Neuronal stem cell (in vitro differentiated cells): ENCODE results near the gene ASCC3.

ENCODE experiments used
- DNase-seq: peaks from one replicate; pipeline ENCODE4 v3.0.0-alpha.2; 2013; ENCODE audit warnings: low spot score
- H2AFZ ChIP-seq: one replicate; pipeline ENCODE4 v1.6.1; 2013; ENCODE audit warnings: mild to moderate bottlenecking, low read length, inconsistent platforms
- H2AK5ac ChIP-seq: 2 replicates; pipeline ENCODE4 v1.6.1; 2013; ENCODE audit warnings: low read depth, mild to moderate bottlenecking, inconsistent platforms, low read length, moderate library complexity, mixed read lengths
- H2BK120ac ChIP-seq: 2 replicates; pipeline ENCODE4 v1.6.1; 2013; ENCODE audit warnings: low read depth, mild to moderate bottlenecking, inconsistent platforms, low read length, moderate library complexity, mixed read lengths
- H2BK12ac ChIP-seq: one replicate; pipeline ENCODE4 v1.6.1; 2013; ENCODE audit warnings: low read length, inconsistent platforms
- H2BK15ac ChIP-seq: 2 replicates; pipeline ENCODE4 v1.6.1; 2013; ENCODE audit warnings: mild to moderate bottlenecking, low read length, inconsistent platforms, mixed read lengths
- H2BK5ac ChIP-seq: one replicate; pipeline ENCODE4 v1.6.1; 2013; ENCODE audit warnings: inconsistent platforms, mild to moderate bottlenecking, low read length, moderate library complexity
- H3K14ac ChIP-seq: one replicate; pipeline ENCODE4 v1.6.1; 2013; ENCODE audit warnings: low read length, inconsistent platforms
- H3K18ac ChIP-seq: 2 replicates; pipeline ENCODE4 v1.6.1; 2013; ENCODE audit warnings: low read length, inconsistent platforms
- H3K23ac ChIP-seq: 2 replicates; pipeline ENCODE4 v1.6.1; 2013; ENCODE audit warnings: low read depth, mild to moderate bottlenecking, mixed read lengths, low read length, inconsistent platforms; ENCODE audit not compliant: poor library complexity
- H3K27ac ChIP-seq: replicated peaks from 3 replicates; pipeline ENCODE4 v1.5.1; 2013; ENCODE audit warnings: low read length, inconsistent platforms
- H3K27me3 ChIP-seq, 3 experiments: 2 replicates each; pipeline ENCODE4 v1.6.1; 2013; ENCODE audit warnings: low read length in 3 of 3, mild to moderate bottlenecking in 2 of 3, inconsistent platforms in 1 of 3, low read depth in 1 of 3, mixed read lengths in 1 of 3, moderate library complexity in 1 of 3; ENCODE audit not compliant: control insufficient read depth in 3 of 3, insufficient read depth in 3 of 3
- H3K36me3 ChIP-seq, 2 donors: replicated peaks in 1 of 2; 2 replicates each; pipeline ENCODE4 v1.6.1; 2013; ENCODE audit warnings: low read length in 2 of 2; ENCODE audit not compliant: control insufficient read depth in 2 of 2, insufficient read depth in 2 of 2
- H3K4ac ChIP-seq: 2 replicates; pipeline ENCODE4 v1.6.1; 2013; ENCODE audit warnings: inconsistent platforms, mild to moderate bottlenecking, low read length, moderate library complexity
- H3K4me1 ChIP-seq, 2 donors: 1 replicate in 1 of 2; 2 replicates in 1 of 2; pipeline ENCODE4 v1.6.1; 2013; ENCODE audit warnings: low read length in 2 of 2, low read depth in 1 of 2; ENCODE audit not compliant: control insufficient read depth in 2 of 2, insufficient read depth in 1 of 2
- H3K4me2 ChIP-seq: one replicate; pipeline ENCODE4 v1.6.1; 2013; ENCODE audit warnings: mild to moderate bottlenecking, low read length, inconsistent platforms; ENCODE audit not compliant: insufficient read depth, poor library complexity, severe bottlenecking
- H3K4me3 ChIP-seq, 2 donors: 2 replicates each; pipeline ENCODE4 v1.5.1; 2013; ENCODE audit warnings: low read length in 2 of 2, mild to moderate bottlenecking in 2 of 2, inconsistent platforms in 1 of 2, moderate library complexity in 1 of 2
- H3K79me1 ChIP-seq: one replicate; pipeline ENCODE4 v1.6.1; 2013; ENCODE audit warnings: low read depth, mild to moderate bottlenecking, inconsistent platforms, low read length, moderate library complexity
- H3K9ac ChIP-seq: one replicate; pipeline ENCODE4 v1.6.1; 2013; ENCODE audit warnings: mild to moderate bottlenecking, low read depth, low read length, inconsistent platforms; ENCODE audit not compliant: poor library complexity
- H3K9me3 ChIP-seq, 2 donors: replicated peaks in 1 of 2; 2 replicates each; pipeline versions ENCODE3 to v1.6.1; 2013; ENCODE audit warnings: low read length in 2 of 2, mild to moderate bottlenecking in 2 of 2, inconsistent platforms in 1 of 2, low read depth in 1 of 2, mixed read lengths in 1 of 2, moderate library complexity in 1 of 2; ENCODE audit not compliant: control insufficient read depth in 2 of 2, insufficient read depth in 1 of 2
- H4K8ac ChIP-seq: one replicate; pipeline ENCODE4 v1.6.1; 2013; ENCODE audit warnings: low read depth, mild to moderate bottlenecking, inconsistent platforms, low read length, moderate library complexity
- H4K91ac ChIP-seq: one replicate; pipeline ENCODE4 v1.6.1; 2013; ENCODE audit warnings: low read length, low read depth, mild to moderate bottlenecking, inconsistent platforms; ENCODE audit not compliant: poor library complexity
- WGBS, 2 donors: extraction: QIAGEN DNeasy Blood & Tissue Kit; methylation state at CpG; one replicate each; pipeline ENCODE4 v1.1.7; 2013; ENCODE audit warnings: missing lambda C conversion rate in 2 of 2, mixed read lengths in 1 of 2; ENCODE audit not compliant: insufficient read length in 2 of 2, insufficient replicate concordance in 1 of 2; ENCODE audit errors: extremely low coverage in 2 of 2; 5-methylcytosine and 5-hydroxymethylcytosine counted together

Gene ASCC3

DNA sequence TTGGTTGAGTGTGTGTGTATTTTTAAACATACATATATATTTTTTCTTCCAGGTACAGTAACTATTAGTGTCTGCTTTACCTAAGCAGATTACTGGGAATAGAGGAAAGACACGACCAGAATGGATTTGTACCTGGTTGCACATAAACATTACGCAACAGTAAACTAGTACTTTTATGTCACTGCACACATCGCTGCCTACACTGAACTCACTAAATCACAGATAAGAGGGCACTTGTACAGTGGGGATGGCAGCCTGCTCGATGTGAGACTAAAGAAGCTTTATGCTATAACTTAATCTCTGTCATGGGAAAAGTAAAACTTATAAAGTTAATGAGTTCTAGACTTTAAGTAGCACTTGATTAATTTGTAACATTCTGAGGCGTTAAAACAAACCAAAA, 326.9 kb downstream of the ASCC3 start:
- no peak overlapping the region for H2BK12ac ChIP-seq
- no peak overlapping the region for H2BK120ac ChIP-seq
- peaks cover 0 to 20% (median 0%) of the 10 kb centered on the region in 3 experiments for H3K27me3 ChIP-seq
- H2AFZ ChIP-seq = no peak overlapping the region
- H3K9me3 ChIP-seq = peaks cover 0 to 11% of the 10 kb centered on the region in 2 donors
- no peak overlapping the region for H4K8ac ChIP-seq
- no peak overlapping the region for H2AK5ac ChIP-seq
- no peak overlapping the region for H3K4me3 ChIP-seq
- no peak overlapping the region for H3K4ac ChIP-seq
- H3K27ac ChIP-seq = no peak overlapping the region
- H3K4me2 ChIP-seq = no peak overlapping the region
- DNase-seq = no peak
- H3K18ac ChIP-seq = no peak overlapping the region
- H4K91ac ChIP-seq = no peak overlapping the region
- peaks cover 2 to 6% of the 10 kb centered on the region in 2 donors for H3K4me1 ChIP-seq
- H2BK5ac ChIP-seq = no peak overlapping the region
- no peak overlapping the region for H3K23ac ChIP-seq
- no peak overlapping the region for H2BK15ac ChIP-seq
- H3K36me3 ChIP-seq = peaks cover 0 to 20% of the 10 kb centered on the region in 2 donors
- no peak overlapping the region for H3K14ac ChIP-seq
- no peaks in the 10 kb centered on the region for H3K79me1 ChIP-seq
- WGBS, 2 donors = no CpG with 5 or more reads among the region's 5 CpGs
- no peak overlapping the region for H3K9ac ChIP-seq

- Histone ChIP-seq H3K27ac (no peak overlapping the region), H2BK120ac (no peak overlapping the region), H3K4me3 (no peak overlapping the region), H2BK15ac (no peak overlapping the region), H3K4me2 (no peak overlapping the region), H2AFZ (no peak overlapping the region), H4K91ac (no peak overlapping the region), H3K14ac (no peak overlapping the region), H3K4ac (no peak overlapping the region), H3K27me3 (peaks cover 0 to 20% (median 0%) of the 10 kb centered on the region in 3 experiments), H3K9me3 (peaks cover 0 to 11% of the 10 kb centered on the region in 2 donors), H4K8ac (no peak overlapping the region), H3K4me1 (peaks cover 2 to 6% of the 10 kb centered on the region in 2 donors), H3K23ac (no peak overlapping the region), H3K9ac (no peak overlapping the region), H2BK5ac (no peak overlapping the region), H2AK5ac (no peak overlapping the region), H3K36me3 (peaks cover 0 to 21% of the 10 kb centered on the region in 2 donors), H3K79me1 (no peaks in the 10 kb centered on the region), H3K18ac (no peak overlapping the region), H2BK12ac (no peak overlapping the region)
- no peak for DNase-seq
- WGBS, 2 donors = no CpG with 5 or more reads among the region's 1 CpG
These were observed 327.9 kb downstream of the ASCC3 start for GRCh38 chr6:100553243-100553642.

GRCh38 chr6:100549406-100550167, 331.5 kb downstream of the ASCC3 start:
- no peaks in the 10 kb centered on the region for H3K9me3 ChIP-seq
- H3K27ac ChIP-seq = no peak overlapping the region
- H4K8ac ChIP-seq = no peak overlapping the region
- no peak overlapping the region for H2BK15ac ChIP-seq
- no peak overlapping the region for H2AFZ ChIP-seq
- no peak overlapping the region for H2AK5ac ChIP-seq
- peaks cover 0 to 9% of the 10 kb centered on the region in 2 donors for H3K36me3 ChIP-seq
- H3K4ac ChIP-seq = no peak overlapping the region
- peaks cover 0 to 11% (median 0%) of the 10 kb centered on the region in 3 experiments for H3K27me3 ChIP-seq
- no peak for DNase-seq
- peaks cover 2 to 6% of the 10 kb centered on the region in 2 donors for H3K4me1 ChIP-seq
- no peak overlapping the region for H3K18ac ChIP-seq
- no peak overlapping the region for H2BK5ac ChIP-seq
- H3K4me3 ChIP-seq = no peak overlapping the region
- H3K23ac ChIP-seq = no peak overlapping the region
- no peak overlapping the region for H3K9ac ChIP-seq
- H3K4me2 ChIP-seq = no peak overlapping the region
- no peak overlapping the region for H2BK120ac ChIP-seq
- H2BK12ac ChIP-seq = no peak overlapping the region
- H3K14ac ChIP-seq = no peak overlapping the region
- H4K91ac ChIP-seq = no peak overlapping the region
- WGBS, 2 donors = no CpG with 5 or more reads among the region's 2 CpGs
- no peaks in the 10 kb centered on the region for H3K79me1 ChIP-seq

- no peak overlapping the region for H3K23ac ChIP-seq
- no peak overlapping the region for H2BK15ac ChIP-seq
- H2AFZ ChIP-seq = no peak overlapping the region
- no CpG with 5 or more reads among the region's 1 CpG for WGBS, 2 donors
- H3K18ac ChIP-seq = no peak overlapping the region
- no peak overlapping the region for H4K91ac ChIP-seq
- peaks cover 2 to 25% of the 10 kb centered on the region in 2 donors for H3K36me3 ChIP-seq
- no peak overlapping the region for H2AK5ac ChIP-seq
- H3K9ac ChIP-seq = no peak overlapping the region
- no peak overlapping the region for H3K14ac ChIP-seq
- H3K27ac ChIP-seq = no peak overlapping the region
- no peak overlapping the region for H3K4me3 ChIP-seq
- no peak for DNase-seq
- peaks cover 0 to 21% of the 10 kb centered on the region in 2 donors for H3K9me3 ChIP-seq
- no peak overlapping the region for H3K4me2 ChIP-seq
- peaks cover 0 to 17% of the 10 kb centered on the region in 2 donors for H3K4me1 ChIP-seq
- no peak overlapping the region for H2BK5ac ChIP-seq
- no peak overlapping the region for H3K4ac ChIP-seq
- H3K27me3 ChIP-seq = no peaks in the 10 kb centered on the region
- H2BK120ac ChIP-seq = no peak overlapping the region
- no peaks in the 10 kb centered on the region for H3K79me1 ChIP-seq
- no peak overlapping the region for H4K8ac ChIP-seq
- H2BK12ac ChIP-seq = no peak overlapping the region
These were observed 343.0 kb downstream of the ASCC3 start for GRCh38 chr6:100538086-100538485.
